RPMI8226 (cell line): ENCODE measurements around the gene SLC6A6.

Experiments
- DNase-seq: peaks from one replicate; pipeline ENCODE4 v3.0.0-alpha.2; 2015

Gene SLC6A6

GRCh38 chr3:14474363-14475081 is 72.1 kb downstream of the SLC6A6 start:
- DNase-seq: no peak

- DNase-seq: no peak
These were observed 73.2 kb downstream of the SLC6A6 start for GRCh38 chr3:14475621-14476020.

- no peak for DNase-seq
These were observed 74.3 kb downstream of the SLC6A6 start for GRCh38 chr3:14476583-14477265.

GRCh38 chr3:14477311-14477935 is 75.0 kb downstream of the SLC6A6 start:
- no peak for DNase-seq

GRCh38 chr3:14478956-14479550 is 76.6 kb downstream of the SLC6A6 start:
- DNase-seq: no peak

- no peak for DNase-seq
These were observed 77.2 kb downstream of the SLC6A6 start for GRCh38 chr3:14479591-14479990.

GRCh38 chr3:14480207-14481017 is 78.0 kb downstream of the SLC6A6 start:
- no peak for DNase-seq

- DNase-seq: no peak
These were observed 78.7 kb downstream of the SLC6A6 start for GRCh38 chr3:14481018-14481645.

GRCh38 chr3:14481646-14482036 is 79.2 kb downstream of the SLC6A6 start:
- DNase-seq: no peak

GRCh38 chr3:14482271-14482721 is 79.9 kb downstream of the SLC6A6 start:
- no peak for DNase-seq

- no peak for DNase-seq
These were observed 80.9 kb downstream of the SLC6A6 start for GRCh38 chr3:14483286-14483685.

GRCh38 chr3:14484741-14485140 is 82.3 kb downstream of the SLC6A6 start:
- no peak for DNase-seq

GRCh38 chr3:14485981-14486380 is 83.6 kb downstream of the SLC6A6 start:
- DNase-seq: no peak

- no peak for DNase-seq
These were observed 84.1 kb downstream of the SLC6A6 start for GRCh38 chr3:14486460-14486859.

- no peak for DNase-seq
These were observed 84.7 kb downstream of the SLC6A6 start for GRCh38 chr3:14487086-14487485.

GRCh38 chr3:14487821-14488220 is 85.4 kb downstream of the SLC6A6 start:
- DNase-seq: no peak

GRCh38 chr3:14488286-14489041 is 86.1 kb downstream of the SLC6A6 start:
- no peak for DNase-seq

GRCh38 chr3:14489641-14490040 is 87.2 kb downstream of the SLC6A6 start:
- no peak for DNase-seq

GRCh38 chr3:14490255-14490654 is 87.8 kb downstream of the SLC6A6 start:
- DNase-seq: no peak

- DNase-seq: no peak
These were observed 88.4 kb downstream of the SLC6A6 start for GRCh38 chr3:14490831-14491230.

GRCh38 chr3:14491396-14492190 is 89.2 kb downstream of the SLC6A6 start:
- no peak for DNase-seq
